CD14-positive monocyte (primary cell): ENCODE results near the gene HIPK1. TPM values are rescaled to one million over a fixed set of nuclear protein-coding genes. Genes with fewer than 3 reads are reported as not detected.

Source experiments
- DNase-seq, 3 donors: peaks; one replicate each; pipeline ENCODE4 v3.0.0-alpha.2; 2011 to 2022
- H2AFZ ChIP-seq: 2 replicates; pipeline ENCODE4 v1.6.0; 2012; ENCODE audit warnings: mild to moderate bottlenecking, low read depth, low read length, inconsistent platforms; ENCODE audit not compliant: insufficient read depth, poor library complexity, severe bottlenecking
- H3K27ac ChIP-seq, 2 donors: 1 replicate in 1 of 2; 2 replicates in 1 of 2; pipeline ENCODE4 v1.5.1; 2012 to 2013; ENCODE audit warnings: low read length in 2 of 2, control low read depth in 1 of 2, inconsistent platforms in 1 of 2, low read depth in 1 of 2, mild to moderate bottlenecking in 1 of 2
- H3K27me3 ChIP-seq, 2 donors: one replicate each; pipeline versions ENCODE4 v1.6.0 to v1.6.1; 2011 to 2013; ENCODE audit warnings: low read length in 2 of 2; ENCODE audit not compliant: control insufficient read depth in 2 of 2, insufficient read depth in 2 of 2
- H3K36me3 ChIP-seq, 2 donors: replicated peaks in 1 of 2; 1 replicate in 1 of 2; 2 replicates in 1 of 2; pipeline versions ENCODE4 v1.5.1 to v1.6.1; 2012 to 2013; ENCODE audit warnings: low read length in 2 of 2, control low read depth in 1 of 2, inconsistent platforms in 1 of 2, mild to moderate bottlenecking in 1 of 2; ENCODE audit not compliant: insufficient read depth in 2 of 2, control insufficient read depth in 1 of 2
- H3K4me1 ChIP-seq, 2 donors: 1 replicate in 1 of 2; 2 replicates in 1 of 2; pipeline versions ENCODE4 v1.5.1 to v1.6.1; 2012 to 2013; ENCODE audit warnings: low read length in 2 of 2, control low read depth in 1 of 2, inconsistent platforms in 1 of 2, mild to moderate bottlenecking in 1 of 2, moderate library complexity in 1 of 2; ENCODE audit not compliant: insufficient read depth in 2 of 2, control insufficient read depth in 1 of 2
- H3K4me2 ChIP-seq: replicated peaks from 2 replicates; pipeline ENCODE3; 2012; ENCODE audit warnings: low read length, moderate library complexity, mild to moderate bottlenecking; ENCODE audit not compliant: poor library complexity, severe bottlenecking; ENCODE audit errors: extremely low read depth
- H3K4me3 ChIP-seq, 3 experiments: fragments of 200-600 bp in 1 of 3; sonication (generic) in 1 of 3; replicated peaks in 1 of 3; 1 replicate in 2 of 3; 2 replicates in 1 of 3; pipeline ENCODE4 v1.5.1; 2011 to 2013; ENCODE audit warnings: low read length in 3 of 3, mild to moderate bottlenecking in 3 of 3, control low read depth in 2 of 3, low read depth in 2 of 3, inconsistent platforms in 1 of 3, moderate library complexity in 1 of 3
- H3K79me2 ChIP-seq: 2 replicates; pipeline ENCODE4 v1.6.0; 2012; ENCODE audit warnings: mild to moderate bottlenecking, control low read depth, inconsistent platforms, low read length, moderate library complexity; ENCODE audit not compliant: insufficient read depth
- H3K9ac ChIP-seq: 2 replicates; pipeline ENCODE4 v1.6.0; 2017; ENCODE audit warnings: low read length, mild to moderate bottlenecking; ENCODE audit not compliant: insufficient read depth, poor library complexity, severe bottlenecking
- H3K9me3 ChIP-seq, 2 donors: replicated peaks in 1 of 2; 1 replicate in 1 of 2; 2 replicates in 1 of 2; pipeline versions ENCODE4 v1.5.1 to v1.6.1; 2012 to 2013; ENCODE audit warnings: low read length in 2 of 2, control low read depth in 1 of 2; ENCODE audit not compliant: control insufficient read depth in 1 of 2, insufficient read depth in 1 of 2
- H4K20me1 ChIP-seq: 2 replicates; pipeline ENCODE4 v1.6.0; 2012; ENCODE audit warnings: mild to moderate bottlenecking, low read length, control low read depth, moderate library complexity; ENCODE audit not compliant: insufficient read depth
- H3K27ac Mint-ChIP-seq, 7 donors: one replicate each; pipeline ENCODE4 v1.8.0; 2020; ENCODE audit warnings: mild to moderate bottlenecking in 7 of 7, mixed read lengths in 7 of 7, moderate library complexity in 6 of 7, inconsistent platforms in 2 of 7
- H3K27me3 Mint-ChIP-seq, 3 donors: one replicate each; pipeline ENCODE4 v1.8.0; 2021 to 2022; ENCODE audit warnings: low read depth in 3 of 3, mild to moderate bottlenecking in 3 of 3, mixed read lengths in 3 of 3, moderate library complexity in 3 of 3, inconsistent platforms in 1 of 3
- H3K36me3 Mint-ChIP-seq, 2 donors: one replicate each; pipeline ENCODE4 v1.8.0; 2020; ENCODE audit warnings: mixed read lengths in 2 of 2, inconsistent platforms in 1 of 2, mild to moderate bottlenecking in 1 of 2
- H3K4me1 Mint-ChIP-seq: one replicate; pipeline ENCODE4 v1.8.0; 2020; ENCODE audit warnings: mild to moderate bottlenecking, mixed read lengths
- H3K4me3 Mint-ChIP-seq, 2 donors: one replicate each; pipeline ENCODE4 v1.8.0; 2020; ENCODE audit warnings: mild to moderate bottlenecking in 2 of 2, mixed read lengths in 2 of 2, moderate library complexity in 1 of 2
- H3K9me3 Mint-ChIP-seq, 7 donors: one replicate each; pipeline ENCODE4 v1.8.0; 2020 to 2022; ENCODE audit warnings: mixed read lengths in 7 of 7, mild to moderate bottlenecking in 6 of 7, moderate library complexity in 6 of 7, inconsistent platforms in 2 of 7
- WGBS: methylation state at CpG from one replicate; pipeline ENCODE4 v1.1.5; 2013; ENCODE audit warnings: missing lambda C conversion rate; ENCODE audit not compliant: insufficient coverage; 5-methylcytosine and 5-hydroxymethylcytosine counted together
- intact Hi-C, 2 donors: fragments of 100-400 bp; cut with micrococcal nuclease; formaldehyde crosslinking; loops; one replicate each; pipeline versions ENCODE4 v1.15.0 to v1.15.1; 2023
- polyA plus RNA-seq, 3 donors: library from polyadenylated mRNA; depleted of rRNA in 1 of 3; unstranded in 2 of 3; stranded (reverse) in 1 of 3; fragments of 300-500 nt in 2 of 3; fragments of >200 nt in 1 of 3; fragmentation: Illumina TruSeq in 2 of 3; gene quantifications; 1 replicate in 2 of 3; 2 replicates in 1 of 3; pipeline ENCODE4 v1.2.3, GENCODE V29; 2012 to 2021
- TF ChIP-seq, protein P1 (sequence below): fragments of 200-600 bp; IDR thresholded peaks from one replicate; pipeline ENCODE4 v1.8.0; 2022; ENCODE audit warnings: antibody characterized with exemption, mild to moderate bottlenecking

Gene HIPK1
- polyA plus RNA-seq, 3 donors: 10.1 to 57.2 (median 14.8) TPM

DNA sequence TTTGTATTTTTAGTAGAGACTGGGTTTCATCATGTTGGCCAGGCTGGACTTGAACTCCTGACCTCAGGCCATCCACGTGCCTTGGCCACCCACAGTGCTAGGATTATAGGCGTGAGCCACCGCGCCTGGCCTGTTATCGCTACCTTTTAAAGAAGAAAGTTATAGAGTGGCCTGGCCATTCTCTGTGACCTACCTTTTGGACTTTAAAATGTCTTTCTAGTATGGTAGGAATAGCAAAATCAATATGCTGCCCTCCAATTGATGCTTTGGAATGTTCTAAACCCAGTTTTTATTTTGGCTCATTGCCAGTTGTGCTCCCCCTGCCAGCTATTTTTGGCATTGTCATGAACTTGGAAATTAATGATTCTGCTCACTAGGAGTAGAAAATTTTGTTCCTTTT lies 19.9 kb downstream of the HIPK1 start:
- WGBS: no CpG with 5 or more reads among the region's 5 CpGs
- H3K9ac ChIP-seq: no peak overlapping the region
- peaks cover 40 to 44% of the 10 kb centered on the region in 2 donors for H3K4me1 ChIP-seq
- Mint-ChIP-seq H3K4me3 (no peak overlapping the region), H3K27me3 (peaks cover 0 to 1% (median 0%) of the 10 kb centered on the region in 3 donors), H3K36me3 (peaks cover 23 to 52% of the 10 kb centered on the region in 2 donors), H3K27ac (peak overlapping the region in 1 of 7 donors; percentile 38), H3K4me1 (peaks cover 64% of the 10 kb centered on the region), H3K9me3 (no peaks in the 10 kb centered on the region)
- H3K9me3 ChIP-seq: no peaks in the 10 kb centered on the region
- no peak overlapping the region for H3K27ac ChIP-seq
- peak in 1 of 3 donors; percentile 15 for DNase-seq
- no peak overlapping the region for H3K4me3 ChIP-seq
- peaks cover 98% of the 10 kb centered on the region for H3K79me2 ChIP-seq
- intact Hi-C loops: no loop called here
- H3K27me3 ChIP-seq: no peaks in the 10 kb centered on the region
- TF ChIP-seq, protein P1, sequence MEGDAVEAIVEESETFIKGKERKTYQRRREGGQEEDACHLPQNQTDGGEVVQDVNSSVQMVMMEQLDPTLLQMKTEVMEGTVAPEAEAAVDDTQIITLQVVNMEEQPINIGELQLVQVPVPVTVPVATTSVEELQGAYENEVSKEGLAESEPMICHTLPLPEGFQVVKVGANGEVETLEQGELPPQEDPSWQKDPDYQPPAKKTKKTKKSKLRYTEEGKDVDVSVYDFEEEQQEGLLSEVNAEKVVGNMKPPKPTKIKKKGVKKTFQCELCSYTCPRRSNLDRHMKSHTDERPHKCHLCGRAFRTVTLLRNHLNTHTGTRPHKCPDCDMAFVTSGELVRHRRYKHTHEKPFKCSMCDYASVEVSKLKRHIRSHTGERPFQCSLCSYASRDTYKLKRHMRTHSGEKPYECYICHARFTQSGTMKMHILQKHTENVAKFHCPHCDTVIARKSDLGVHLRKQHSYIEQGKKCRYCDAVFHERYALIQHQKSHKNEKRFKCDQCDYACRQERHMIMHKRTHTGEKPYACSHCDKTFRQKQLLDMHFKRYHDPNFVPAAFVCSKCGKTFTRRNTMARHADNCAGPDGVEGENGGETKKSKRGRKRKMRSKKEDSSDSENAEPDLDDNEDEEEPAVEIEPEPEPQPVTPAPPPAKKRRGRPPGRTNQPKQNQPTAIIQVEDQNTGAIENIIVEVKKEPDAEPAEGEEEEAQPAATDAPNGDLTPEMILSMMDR: peak; percentile 46
- peaks cover 7 to 33% of the 10 kb centered on the region in 2 donors for H3K36me3 ChIP-seq
- H2AFZ ChIP-seq: no peak overlapping the region
- no peak overlapping the region for H3K4me2 ChIP-seq
- peaks cover 94% of the 10 kb centered on the region for H4K20me1 ChIP-seq

DNA sequence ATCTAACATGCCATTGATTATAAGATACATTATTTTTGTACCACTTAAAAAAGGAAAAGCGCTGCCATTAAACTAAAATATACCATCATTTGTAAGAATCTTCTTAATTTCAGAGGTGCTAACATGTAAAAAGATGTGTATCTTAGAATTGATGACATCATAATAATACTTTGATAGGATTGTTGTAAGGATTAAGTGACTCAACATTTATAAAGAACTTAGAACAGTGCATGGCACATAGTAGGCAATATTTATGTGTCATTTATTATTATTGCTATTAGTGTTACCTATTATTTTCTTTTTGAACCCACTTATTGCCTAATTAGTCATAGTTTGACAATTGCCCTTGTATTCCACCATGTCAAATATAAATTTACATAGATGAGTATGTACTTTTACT lies 21.8 kb downstream of the HIPK1 start:
- H3K4me1 ChIP-seq: peaks cover 29 to 30% of the 10 kb centered on the region in 2 donors

More for the DNA sequence above, 21.8 kb downstream of the HIPK1 start:
- H3K79me2 ChIP-seq: peaks cover 98% of the 10 kb centered on the region
- no peak overlapping the region for H2AFZ ChIP-seq
- no peak overlapping the region for H3K4me3 Mint-ChIP-seq
- H3K4me2 ChIP-seq: no peak overlapping the region
- no peak for DNase-seq
- H3K27ac ChIP-seq: no peak overlapping the region
- H3K9me3 ChIP-seq: no peaks in the 10 kb centered on the region
- intact Hi-C loops: no loop called here
- H3K27me3 ChIP-seq: no peaks in the 10 kb centered on the region
- peaks cover 26 to 47% of the 10 kb centered on the region in 2 donors for H3K36me3 ChIP-seq
- H3K9me3 Mint-ChIP-seq: no peaks in the 10 kb centered on the region
- H3K27me3 Mint-ChIP-seq: peaks cover 0 to 1% (median 0%) of the 10 kb centered on the region in 3 donors
- H3K4me3 ChIP-seq: no peak overlapping the region
- peaks cover 53% of the 10 kb centered on the region for H3K4me1 Mint-ChIP-seq
- peak overlapping the region in 1 of 7 donors; percentile 16 for H3K27ac Mint-ChIP-seq
- WGBS: no CpG with 5 or more reads among the region's 1 CpG
- H3K9ac ChIP-seq: no peak overlapping the region
- H4K20me1 ChIP-seq: peaks cover 85% of the 10 kb centered on the region
- peaks cover 30 to 57% of the 10 kb centered on the region in 2 donors for H3K36me3 Mint-ChIP-seq
- TF ChIP-seq, protein P1: no peak
